PC-9 (cell line): ENCODE measurements around the gene SYCP2L. TPM values are rescaled to one million over a fixed set of nuclear protein-coding genes. Genes with fewer than 3 reads are reported as not detected.

ENCODE experiments used
- BruUV-seq: library from RNA; stranded (reverse); fragments of 400-500 nt; replicated peaks from 2 replicates; lab custom pipeline; 2021; lab: Mats Ljungman, UMichigan
- CTCF ChIA-PET: fragments of 300-600 bp; sonication (Branson Sonifier 250); formaldehyde crosslinking; loops from one replicate; lab custom pipeline; 2022; ENCODE audit warnings: antibody characterized with exemption; lab: Charles Lee
- POLR2A ChIA-PET: fragments of 300-600 bp; sonication (Branson Sonifier 250); formaldehyde crosslinking; loops from one replicate; lab custom pipeline; 2022; ENCODE audit warnings: antibody characterized with exemption; ENCODE audit not compliant: unreplicated experiment; lab: Charles Lee
- DNase-seq, 2 experiments: peaks; one replicate each; pipeline versions ENCODE4 v3.0.0 to v3.0.0-alpha.2; 2015 to 2022; ENCODE audit warnings: mixed read lengths in 1 of 2
- H2AFZ ChIP-seq: fragments of 200-600 bp; sonication (generic); 2 replicates; pipeline ENCODE4 v1.8.1; 2017; ENCODE audit warnings: antibody characterized with exemption
- H3F3A ChIP-seq: fragments of 200-600 bp; sonication (generic); 2 replicates; pipeline ENCODE4 v1.8.1; 2017; ENCODE audit warnings: antibody characterized with exemption, mild to moderate bottlenecking, low read depth; ENCODE audit not compliant: insufficient read depth
- H3K27ac ChIP-seq: fragments of 200-600 bp; sonication (generic); 2 replicates; pipeline ENCODE4 v1.6.1; 2016; ENCODE audit warnings: mixed run types
- H3K27me3 ChIP-seq: fragments of 200-600 bp; sonication (generic); 2 replicates; pipeline ENCODE4 v1.6.1; 2016; ENCODE audit warnings: low read depth, mixed run types; ENCODE audit not compliant: insufficient read depth
- H3K36me3 ChIP-seq: fragments of 200-600 bp; sonication (generic); 2 replicates; pipeline ENCODE4 v1.6.1; 2016; ENCODE audit warnings: low read depth, mixed run types
- H3K4me1 ChIP-seq: fragments of 200-600 bp; sonication (generic); replicated peaks from 2 replicates; pipeline ENCODE4 v1.6.1; 2016; ENCODE audit warnings: mixed run types; ENCODE audit not compliant: insufficient read depth
- H3K4me2 ChIP-seq: fragments of 200-600 bp; sonication (generic); 2 replicates; pipeline ENCODE4 v1.6.1; 2017; ENCODE audit warnings: mixed run types
- H3K4me3 ChIP-seq: fragments of 200-600 bp; sonication (generic); 2 replicates; pipeline ENCODE4 v1.6.1; 2016; ENCODE audit warnings: mixed run types
- H3K79me2 ChIP-seq: fragments of 200-600 bp; sonication (generic); 2 replicates; pipeline ENCODE4 v1.6.1; 2017; ENCODE audit warnings: low read depth, mixed run types
- H3K9me2 ChIP-seq: fragments of 200-600 bp; sonication (generic); 2 replicates; pipeline ENCODE4 v1.8.1; 2017; ENCODE audit warnings: mild to moderate bottlenecking; ENCODE audit not compliant: insufficient read depth
- H3K9me3 ChIP-seq: fragments of 200-600 bp; sonication (generic); 2 replicates; pipeline ENCODE4 v1.8.1; 2016; ENCODE audit warnings: low read depth; ENCODE audit not compliant: insufficient read depth
- H4K20me1 ChIP-seq: fragments of 200-600 bp; sonication (generic); 2 replicates; pipeline ENCODE4 v1.8.1; 2017; ENCODE audit not compliant: insufficient read depth
- CTCF ChIP-seq: fragments of 200-600 bp; sonication (generic); conservative IDR thresholded peaks from 2 replicates; pipeline ENCODE4 v1.6.1; 2017; ENCODE audit warnings: mixed run types, antibody characterized with exemption, mild to moderate bottlenecking, moderate library complexity
- EZH2 ChIP-seq: fragments of 200-600 bp; sonication (generic); IDR thresholded peaks from 2 replicates; pipeline ENCODE4 v1.8.0; 2017; ENCODE audit warnings: antibody characterized with exemption, low read depth
- intact Hi-C: fragments of 100-400 bp; cut with micrococcal nuclease; formaldehyde crosslinking; loops from one replicate; pipeline ENCODE4 v1.10.0; 2022; ENCODE audit not compliant: unreplicated experiment
- total RNA-seq: library from RNA; stranded (reverse); gene quantifications from 2 replicates; pipeline ENCODE4 v1.2.3, GENCODE V29; 2021

The SYCP2L gene
- total RNA-seq, 1 experiment from 2014 or later = 12.6 TPM

- POLR2A ChIA-PET = interaction anchor here (0.6 to 1.3 kb wide), 7 partner anchors 34 to 1486 kb away, joined by 3 to 21 read pairs (median 6); partner anchors contain the start of genes SYCP2L and TMEM14C
- H3F3A ChIP-seq = peaks cover 5% of the 10 kb centered on the region; the same call in 1 of the 2 replicates
- H3K79me2 ChIP-seq = no peaks in the 10 kb centered on the region
- peak within 1 kb of the TSS; percentile 98 for H2AFZ ChIP-seq
- CTCF ChIA-PET = interaction anchor here (0.6 to 0.8 kb wide), 2 partner anchors 49 to 359 kb away, joined by 3 read pairs; partner anchors contain the start of gene SYCP2L
- no peaks in the 10 kb centered on the region for H3K9me2 ChIP-seq
- no peaks in the 10 kb centered on the region for H3K9me3 ChIP-seq
- H3K27me3 ChIP-seq = no peaks in the 10 kb centered on the region
- no peaks in the 10 kb centered on the region for H4K20me1 ChIP-seq
- H3K4me3 ChIP-seq = peak within 1 kb of the TSS; percentile 84
- H3K4me2 ChIP-seq = peak within 1 kb of the TSS; percentile 88
- peaks cover 12% of the 10 kb centered on the region; the same call in 1 of the 2 replicates for H3K4me1 ChIP-seq
- BruUV-seq = no TSS peak
- DNase-seq = peak; percentile 80 to 95
- intact Hi-C loops = loop anchor here (1.0 kb wide), 1 partner anchor 48 kb away; no protein-coding TSS in a partner anchor
- H3K36me3 ChIP-seq = no peaks in the 10 kb centered on the region
- H3K27ac ChIP-seq = peak within 1 kb of the TSS; percentile 53
- no peak for TF ChIP-seq CTCF
- TF ChIP-seq EZH2 = no peak
Observed at GRCh38 chr6:10837995-10838793, 48.7 kb upstream of the SYCP2L start, which contains the start of gene MAK. Gene MAK, minus strand, starts transcription at chr6:10838539. Its CDS starts 7,891 bp downstream, at chr6:10830648.

GRCh38 chr6:10838794-10839333 is 48.0 kb upstream of the SYCP2L start:
- DNase-seq = no peak
- TF ChIP-seq CTCF (no peak), EZH2 (no peak)
- Histone ChIP-seq H3K4me1 (peaks cover 12% of the 10 kb centered on the region; the same call in 1 of the 2 replicates), H3K4me2 (peak overlapping the region; percentile 88), H3F3A (peaks cover 5% of the 10 kb centered on the region; the same call in 1 of the 2 replicates), H4K20me1 (no peaks in the 10 kb centered on the region), H2AFZ (peak overlapping the region; percentile 98), H3K36me3 (no peaks in the 10 kb centered on the region), H3K27me3 (no peaks in the 10 kb centered on the region), H3K9me3 (no peaks in the 10 kb centered on the region), H3K4me3 (peak overlapping the region; percentile 84), H3K9me2 (no peaks in the 10 kb centered on the region), H3K27ac (no peak overlapping the region), H3K79me2 (no peaks in the 10 kb centered on the region)
- ChIA-PET CTCF (interaction anchor here (0.6 to 0.8 kb wide), 3 partner anchors 48 to 360 kb away, joined by 3 to 5 read pairs (median 3); partner anchors contain the start of gene SYCP2L), POLR2A (interaction anchor here (0.6 to 1.3 kb wide), 5 partner anchors 34 to 1485 kb away, joined by 3 to 6 read pairs (median 5); partner anchors contain the start of genes SYCP2L and TMEM14C)
- intact Hi-C loops = loop anchor here (1.0 kb wide), 1 partner anchor 47 kb away; no protein-coding TSS in a partner anchor
- BruUV-seq = TSS peak; percentile 82

GRCh38 chr6:10843554-10843953 is 43.3 kb upstream of the SYCP2L start:
- H3K79me2 ChIP-seq = no peaks in the 10 kb centered on the region
- H4K20me1 ChIP-seq = no peaks in the 10 kb centered on the region
- TF ChIP-seq CTCF = no peak
- TF ChIP-seq EZH2 = no peak
- H3K36me3 ChIP-seq = no peaks in the 10 kb centered on the region
- no TSS peak for BruUV-seq
- H3K9me3 ChIP-seq = no peaks in the 10 kb centered on the region
- H3K4me1 ChIP-seq = 0 out of 2 replicates have a peak, but pooled peaks cover 6% of the 10 kb centered on the region
- no peak overlapping the region for H3K4me3 ChIP-seq
- ChIA-PET POLR2A (no interaction called here), CTCF (interaction anchor here (0.6 to 0.7 kb wide), 2 partner anchors 651 to 743 kb away, joined by 3 to 7 read pairs; no protein-coding TSS in a partner anchor)
- no peaks in the 10 kb centered on the region for H3K9me2 ChIP-seq
- no peak overlapping the region for H3K4me2 ChIP-seq
- H3F3A ChIP-seq = no peaks in the 10 kb centered on the region
- H2AFZ ChIP-seq = no peak overlapping the region
- H3K27me3 ChIP-seq = no peaks in the 10 kb centered on the region
- H3K27ac ChIP-seq = no peak overlapping the region
- DNase-seq = no peak
- intact Hi-C loops = no loop called here
